ENCODE measurements around the gene THBD.

GRCh38 chr20:23059001-23059400 lies 9.5 kb upstream of the THBD start:
- TF ChIP-seq EZH2phosphoT487 (IDR thresholded peaks at IDR 0.05; ENCODE audit: insufficient read depth, low read depth) (no peak), EZH2 (IDR thresholded peaks at IDR 0.05; ENCODE audit: insufficient read depth, poor library complexity, severe bottlenecking) (no peak)

Measured in GM23248 (cell line).